Kidney (tissue), 14 donors: ENCODE results near the gene STRN3. TPM values are rescaled to one million over a fixed set of nuclear protein-coding genes. Genes with fewer than 3 reads are reported as not detected.

Experiments
- DNase-seq, 5 donors: peaks; one replicate each; pipeline ENCODE4 v3.0.0-alpha.2; 2013 to 2020
- FAIRE-seq: peaks from 2 replicates; lab custom pipeline; 2012; peaks lifted over from hg19 to GRCh38; lab: Jason Lieb, UNC
- H3K27ac ChIP-seq, 2 donors: one replicate each; pipeline ENCODE4 v1.7.0; 2013; ENCODE audit warnings: low read depth in 2 of 2, low read length in 2 of 2, inconsistent platforms in 1 of 2
- H3K27me3 ChIP-seq: one replicate; pipeline ENCODE4 v1.7.1; 2013; ENCODE audit warnings: low read length, inconsistent platforms; ENCODE audit not compliant: control insufficient read depth, insufficient read depth
- H3K36me3 ChIP-seq, 3 donors: one replicate each; pipeline versions ENCODE4 v1.7.0 to v1.7.1; 2013; ENCODE audit warnings: low read length in 3 of 3, control low read depth in 1 of 3, inconsistent platforms in 1 of 3; ENCODE audit not compliant: insufficient read depth in 3 of 3, control insufficient read depth in 2 of 3
- H3K4me1 ChIP-seq, 3 donors: one replicate each; pipeline versions ENCODE4 v1.7.0 to v1.7.1; 2013; ENCODE audit warnings: low read length in 3 of 3, inconsistent platforms in 1 of 3, low read depth in 1 of 3; ENCODE audit not compliant: control insufficient read depth in 2 of 3, insufficient read depth in 2 of 3
- H3K4me3 ChIP-seq, 3 donors: one replicate each; pipeline versions ENCODE4 v1.7.0 to v1.8.1; 2013; ENCODE audit warnings: low read length in 3 of 3, control low read depth in 1 of 3, inconsistent platforms in 1 of 3
- H3K9ac ChIP-seq, 3 donors: one replicate each; pipeline versions ENCODE4 v1.7.0 to v1.7.1; 2013; ENCODE audit warnings: low read length in 3 of 3, control low read depth in 1 of 3, inconsistent platforms in 1 of 3
- H3K9me3 ChIP-seq, 3 donors: one replicate each; pipeline versions ENCODE4 v1.7.0 to v1.7.1; 2013; ENCODE audit warnings: low read length in 3 of 3, control low read depth in 1 of 3, inconsistent platforms in 1 of 3; ENCODE audit not compliant: control insufficient read depth in 2 of 3, insufficient read depth in 1 of 3
- intact Hi-C: fragments of 100-400 bp; cut with DNase I; formaldehyde crosslinking; loops from one replicate; pipeline ENCODE4 v1.11.1; 2022
- polyA plus RNA-seq: library from polyadenylated mRNA; stranded (reverse); fragments of 350-450 nt; fragmentation: Illumina TruSeq; extraction: RNeasy Lipid Tissue Mini Kit (QIAGEN cat#74804); gene quantifications from one replicate; pipeline ENCODE4 v1.2.3, GENCODE V29; 2014; ENCODE audit warnings: low read depth, low replicate concordance; ENCODE audit not compliant: insufficient read depth
- total RNA-seq: library from RNA; stranded (reverse); fragmentation: NEBNext Ultra II Directional; extraction: Animal tissue kit (Norgen Biotek cat#: 25700); gene quantifications from one replicate; pipeline ENCODE4 v1.2.1, GENCODE V29; 2021
- TF ChIP-seq, protein P1 (sequence below): IDR thresholded peaks from 3 replicates; pipeline ENCODE4 v1.5.1; 2012; ENCODE audit warnings: mild to moderate bottlenecking, moderate library complexity, borderline replicate concordance; ENCODE audit not compliant: insufficient read depth; ENCODE audit errors: extremely low read depth
- donor health status: control.
- donor health status: control.
- donor health status: control.
- donor health status: control.
- donor health status: control.
- donor health status: DM: yes; HTN: yes; CAD: no.
- donor health status: Normal renal cell carcinoma (clear cell type).

The STRN3 gene
- total and polyA plus RNA-seq, 2 donors from 2014 or later = 10.6 to 52.9 TPM

DNA sequence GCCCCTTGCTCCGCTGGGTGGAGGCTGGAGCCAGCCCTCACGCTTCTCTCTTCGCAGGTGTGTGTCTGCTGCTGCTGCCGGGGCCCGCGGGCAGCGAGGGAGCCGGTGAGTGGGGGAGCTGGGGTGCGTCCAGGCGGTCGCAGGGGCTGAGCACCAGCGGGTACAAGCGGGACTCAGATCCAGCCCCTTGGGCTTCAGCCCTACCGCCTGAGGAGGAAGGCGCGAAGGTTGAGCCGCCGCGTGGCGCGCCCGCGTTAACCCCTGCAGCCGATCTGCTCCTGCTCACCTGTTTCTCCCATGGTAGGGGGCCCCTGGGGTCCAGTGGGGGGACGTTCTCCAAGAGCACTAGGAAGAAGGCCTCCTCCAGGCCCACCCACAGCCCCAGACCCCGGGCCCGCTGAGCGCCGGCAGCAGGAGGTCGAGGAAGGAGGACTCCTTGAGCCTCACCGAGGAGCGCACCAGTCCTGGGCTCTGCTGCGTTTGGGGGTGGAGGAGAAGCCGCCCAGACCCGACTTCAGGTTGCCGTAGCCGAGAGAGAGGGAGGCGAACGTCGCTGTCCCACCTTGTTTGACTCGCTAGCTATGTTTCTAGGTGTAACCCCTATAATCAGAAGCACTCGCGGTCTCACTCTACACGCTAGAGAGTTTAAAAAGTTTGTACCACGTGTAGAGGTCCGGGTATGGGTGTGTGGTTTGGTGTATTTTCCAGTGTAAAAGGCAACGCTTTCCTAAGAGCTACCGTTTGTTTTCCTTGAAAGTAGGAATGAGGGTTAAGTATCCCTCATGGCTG lies 151.0 kb downstream of the STRN3 start:
- H3K4me3 ChIP-seq = peak overlapping the region in 2 of 3 donors; percentile 2 to 47
- peak; percentile 18 to 74 (median 43) for DNase-seq
- peaks cover 0 to 5% (median 0%) of the 10 kb centered on the region in 3 donors for H3K4me1 ChIP-seq
- H3K27ac ChIP-seq = no peak overlapping the region
- FAIRE-seq = no peak
- peaks cover 14% of the 10 kb centered on the region for H3K27me3 ChIP-seq
- TF ChIP-seq, protein P1, sequence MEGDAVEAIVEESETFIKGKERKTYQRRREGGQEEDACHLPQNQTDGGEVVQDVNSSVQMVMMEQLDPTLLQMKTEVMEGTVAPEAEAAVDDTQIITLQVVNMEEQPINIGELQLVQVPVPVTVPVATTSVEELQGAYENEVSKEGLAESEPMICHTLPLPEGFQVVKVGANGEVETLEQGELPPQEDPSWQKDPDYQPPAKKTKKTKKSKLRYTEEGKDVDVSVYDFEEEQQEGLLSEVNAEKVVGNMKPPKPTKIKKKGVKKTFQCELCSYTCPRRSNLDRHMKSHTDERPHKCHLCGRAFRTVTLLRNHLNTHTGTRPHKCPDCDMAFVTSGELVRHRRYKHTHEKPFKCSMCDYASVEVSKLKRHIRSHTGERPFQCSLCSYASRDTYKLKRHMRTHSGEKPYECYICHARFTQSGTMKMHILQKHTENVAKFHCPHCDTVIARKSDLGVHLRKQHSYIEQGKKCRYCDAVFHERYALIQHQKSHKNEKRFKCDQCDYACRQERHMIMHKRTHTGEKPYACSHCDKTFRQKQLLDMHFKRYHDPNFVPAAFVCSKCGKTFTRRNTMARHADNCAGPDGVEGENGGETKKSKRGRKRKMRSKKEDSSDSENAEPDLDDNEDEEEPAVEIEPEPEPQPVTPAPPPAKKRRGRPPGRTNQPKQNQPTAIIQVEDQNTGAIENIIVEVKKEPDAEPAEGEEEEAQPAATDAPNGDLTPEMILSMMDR = no peak
- H3K9ac ChIP-seq = no peak overlapping the region
- H3K36me3 ChIP-seq = no peaks in the 10 kb centered on the region
- no peaks in the 10 kb centered on the region for H3K9me3 ChIP-seq
- intact Hi-C loops = no loop called here

DNA sequence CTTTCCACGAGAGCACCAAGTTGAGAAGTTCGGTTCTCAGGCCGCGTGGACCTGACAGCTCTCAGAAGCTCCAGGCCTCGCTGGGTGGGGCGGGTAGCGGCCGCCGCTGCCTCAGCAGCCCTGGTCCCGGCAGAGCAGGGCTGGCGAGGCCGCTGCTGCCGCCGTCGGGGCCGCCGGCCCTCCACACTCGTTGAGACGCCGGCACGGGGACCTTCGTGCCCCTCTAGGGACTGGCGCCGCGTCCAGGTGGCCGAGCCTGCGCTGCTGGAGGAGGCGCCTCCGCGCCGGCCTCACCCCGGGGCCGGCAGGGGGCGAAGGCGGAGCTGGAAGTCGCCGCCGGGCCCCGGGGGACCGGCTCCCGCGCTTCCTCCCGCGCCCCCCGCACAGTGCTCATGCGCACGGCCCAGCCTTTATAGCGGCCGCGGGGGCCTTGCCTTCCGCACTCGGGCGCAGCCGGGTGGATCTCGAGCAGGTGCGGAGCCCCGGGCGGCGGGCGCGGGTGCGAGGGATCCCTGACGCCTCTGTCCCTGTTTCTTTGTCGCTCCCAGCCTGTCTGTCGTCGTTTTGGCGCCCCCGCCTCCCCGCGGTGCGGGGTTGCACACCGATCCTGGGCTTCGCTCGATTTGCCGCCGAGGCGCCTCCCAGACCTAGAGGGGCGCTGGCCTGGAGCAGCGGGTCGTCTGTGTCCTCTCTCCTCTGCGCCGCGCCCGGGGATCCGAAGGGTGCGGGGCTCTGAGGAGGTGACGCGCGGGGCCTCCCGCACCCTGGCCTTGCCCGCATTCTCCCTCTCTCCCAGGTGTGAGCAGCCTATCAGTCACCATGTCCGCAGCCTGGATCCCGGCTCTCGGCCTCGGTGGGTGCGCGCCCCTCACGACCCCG lies 151.8 kb downstream of the STRN3 start, which contains the start of gene COCH:
COCH (plus strand) TSS at position 440 of the 879 bp plus-strand sequence; CDS start at position 820, 380 bp downstream.
- Histone ChIP-seq H3K36me3 (no peaks in the 10 kb centered on the region), H3K9ac (no peak within 1 kb of the TSS), H3K27me3 (peaks cover 14% of the 10 kb centered on the region), H3K27ac (no peak within 1 kb of the TSS), H3K4me3 (peak within 1 kb of the TSS in 2 of 3 donors; percentile 47 to 50), H3K9me3 (no peaks in the 10 kb centered on the region), H3K4me1 (peaks cover 0 to 5% (median 0%) of the 10 kb centered on the region in 3 donors)
- FAIRE-seq (no peak), DNase-seq (peak; percentile 50 to 76 (median 66))
- TF ChIP-seq, protein P1 = no peak
- intact Hi-C loops = no loop called here

DNA sequence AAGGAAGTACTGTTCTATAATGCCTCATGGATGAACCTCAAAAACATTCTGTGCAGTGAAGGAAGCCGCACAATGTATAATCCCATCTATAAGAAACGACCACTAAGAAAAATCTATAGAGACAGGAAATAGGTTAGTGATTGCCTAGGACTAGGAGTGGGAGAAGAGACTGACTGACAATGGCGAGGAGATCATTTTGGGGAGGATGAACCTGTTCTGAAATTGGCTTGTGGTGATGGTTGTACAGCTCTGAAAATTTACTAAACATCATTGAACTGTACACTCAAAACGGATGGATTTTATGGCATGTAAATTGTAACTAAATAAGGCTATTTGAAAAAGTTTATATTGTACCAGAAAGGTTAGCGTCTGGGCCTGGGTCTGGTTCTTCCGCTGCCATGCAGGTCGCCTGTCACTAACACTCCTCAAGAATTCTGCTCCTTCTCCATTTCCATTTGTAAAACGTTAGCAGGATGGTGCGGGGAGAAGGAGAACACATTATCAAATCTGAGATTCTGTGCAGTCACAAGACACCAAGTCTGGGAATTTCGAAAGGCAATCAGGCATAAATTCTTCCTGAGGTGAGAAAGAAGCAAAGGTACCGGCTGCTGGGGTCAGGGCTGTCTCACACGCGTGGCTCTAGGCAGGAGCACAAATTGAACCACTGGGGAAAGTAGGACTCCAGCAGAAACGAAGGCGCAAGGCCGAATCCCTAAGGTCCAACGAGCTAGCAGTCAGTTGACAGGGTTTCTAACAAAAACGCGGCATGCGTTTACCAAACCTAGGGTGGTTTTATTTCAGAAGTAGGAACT lies 152.7 kb downstream of the STRN3 start:
- Histone ChIP-seq H3K4me3 (peak overlapping the region in 1 of 3 donors; percentile 47), H3K27me3 (peaks cover 14% of the 10 kb centered on the region), H3K27ac (no peak overlapping the region)

More for the DNA sequence above, 152.7 kb downstream of the STRN3 start:
- DNase-seq = peak in 1 of 5 donors; percentile 34
- TF ChIP-seq, protein P1 = no peak
- no peak for FAIRE-seq
- intact Hi-C loops = no loop called here
- Histone ChIP-seq H3K9me3 (no peaks in the 10 kb centered on the region), H3K4me1 (peaks cover 0 to 5% (median 0%) of the 10 kb centered on the region in 3 donors), H3K36me3 (no peaks in the 10 kb centered on the region), H3K9ac (no peak overlapping the region)
